ENCODE measurements around the gene DNASE2B.
"Not testable (repeated sequence)": the region's sequence is repeated elsewhere in the genome, so short reads cannot be mapped to it uniquely, and the experiment has no call there.

DNASE2B gene

DNA sequence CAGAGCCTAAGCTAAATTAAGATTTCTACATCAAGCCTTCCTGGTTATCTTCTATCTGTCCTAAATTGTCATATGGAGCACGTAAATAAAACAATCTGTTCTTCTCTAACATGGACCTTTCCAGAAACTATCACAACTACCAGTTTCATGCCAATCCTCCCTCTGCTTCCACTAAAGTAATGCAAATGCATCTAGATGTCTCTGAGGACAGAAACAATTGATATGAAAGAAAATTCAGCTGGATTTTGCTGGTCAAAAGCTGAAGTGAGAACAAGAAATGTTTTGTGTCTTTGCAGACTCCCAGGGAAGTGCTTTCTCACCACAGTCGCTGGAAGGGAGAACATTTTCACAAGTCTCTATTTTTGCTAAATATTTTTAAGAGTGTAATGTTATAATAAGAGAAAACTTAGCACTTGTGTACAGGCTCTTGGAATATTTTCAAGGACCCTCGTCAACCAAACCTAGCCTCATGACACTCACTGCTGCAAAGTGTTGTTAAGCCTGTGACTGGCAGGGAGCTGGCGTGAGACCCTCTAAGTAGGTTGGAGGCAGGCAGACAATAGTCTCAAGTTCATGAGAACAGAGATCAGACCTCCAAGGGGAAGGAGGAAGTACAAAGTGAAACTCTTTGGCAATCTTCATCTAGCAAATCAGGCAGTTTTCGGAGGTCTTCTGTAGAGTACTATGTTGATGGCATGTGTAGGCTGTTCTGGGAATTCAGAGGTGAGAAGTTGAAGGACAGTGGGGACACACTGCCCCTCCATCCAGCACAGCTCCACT lies 38.8 kb downstream of the DNASE2B start:
- Histone ChIP-seq H2BK12ac (ENCODE audit: low read length) (no peak overlapping the region), H4K8ac (ENCODE audit: low read depth, low read length) (no peak overlapping the region), H3K27me3 (ENCODE audit: insufficient read depth, low read length) (no peaks in the 10 kb centered on the region)

DNA sequence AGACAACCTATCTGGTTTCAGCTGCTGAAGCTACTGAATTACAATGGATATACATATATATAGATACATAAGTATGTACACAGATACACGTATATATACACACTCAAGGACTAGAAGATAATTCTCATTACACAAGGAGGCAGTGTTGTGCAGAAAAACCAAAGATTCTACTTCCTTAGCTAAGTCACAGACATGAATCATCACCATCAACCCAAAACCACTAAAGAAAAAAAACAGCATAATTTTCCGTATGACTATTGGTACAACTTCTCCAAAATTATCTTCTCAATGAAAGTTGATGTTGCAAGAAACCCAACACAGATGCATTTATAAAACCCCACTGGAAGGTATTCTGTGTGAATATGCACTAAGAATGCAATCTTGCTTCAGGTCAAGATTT lies 44.0 kb downstream of the DNASE2B start:
- Histone ChIP-seq H3K23ac (ENCODE audit: low read length) (no peak overlapping the region), H4K91ac (ENCODE audit: low read depth, low read length) (no peak overlapping the region), H3K9ac (ENCODE audit: low read length) (no peak overlapping the region), H3K4me1 (ENCODE audit: control insufficient read depth in 1 of 2, insufficient read depth in 2 of 2, low read length in 2 of 2) (no peaks in the 10 kb centered on the region), H2AK5ac (ENCODE audit: low read length) (no peak overlapping the region), H4K8ac (ENCODE audit: low read depth, low read length) (no peak overlapping the region), H4K12ac (ENCODE audit: low read depth, low read length) (no peak overlapping the region), H3K9me3 (ENCODE audit: insufficient read depth, low read depth, low read length) (no peaks in the 10 kb centered on the region), H3K4me3 (ENCODE audit: low read depth, low read length) (no peak overlapping the region), H2BK120ac (ENCODE audit: insufficient read depth, low read length, poor library complexity) (no peak overlapping the region), H2BK12ac (ENCODE audit: low read length) (no peak overlapping the region), H3K27ac (ENCODE audit: low read depth, low read length) (no peak overlapping the region), H3K14ac (ENCODE audit: low read length) (no peak overlapping the region), H3K36me3 (ENCODE audit: control insufficient read depth in 1 of 2, insufficient read depth in 2 of 2, low read length in 2 of 2) (no peaks in the 10 kb centered on the region), H2BK5ac (ENCODE audit: low read depth, low read length, poor library complexity) (no peak overlapping the region), H3K27me3 (ENCODE audit: insufficient read depth, low read length) (no peaks in the 10 kb centered on the region), H3K4ac (ENCODE audit: low read depth, low read length) (no peak overlapping the region), H3K79me1 (ENCODE audit: low read length) (no peaks in the 10 kb centered on the region), H3K18ac (ENCODE audit: low read length) (no peak overlapping the region), H2AFZ (ENCODE audit: insufficient read depth, low read length, poor library complexity) (no peak overlapping the region), H3K79me2 (ENCODE audit: control insufficient read depth, insufficient read depth, low read length, poor library complexity) (no peaks in the 10 kb centered on the region), H3K4me2 (ENCODE audit: low read length) (no peak overlapping the region)
- peak; percentile 37 to 87 for DNase-seq
- WGBS (ENCODE audit: extremely low coverage, insufficient coverage, insufficient read length), result no CpG with 5 or more reads among the region's 2 CpGs

More for the DNA sequence above, 38.8 kb downstream of the DNASE2B start:
- Histone ChIP-seq H3K79me2 (ENCODE audit: control insufficient read depth, insufficient read depth, low read length, poor library complexity) (no peaks in the 10 kb centered on the region), H3K27ac (ENCODE audit: low read depth, low read length) (no peak overlapping the region), H3K79me1 (ENCODE audit: low read length) (no peaks in the 10 kb centered on the region), H3K4me3 (ENCODE audit: low read depth, low read length) (no peak overlapping the region), H4K91ac (ENCODE audit: low read depth, low read length) (no peak overlapping the region), H3K4me1 (ENCODE audit: control insufficient read depth in 1 of 2, insufficient read depth in 2 of 2, low read length in 2 of 2) (no peaks in the 10 kb centered on the region), H2AK5ac (ENCODE audit: low read length) (no peak overlapping the region), H3K4me2 (ENCODE audit: low read length) (no peak overlapping the region), H2AFZ (ENCODE audit: insufficient read depth, low read length, poor library complexity) (no peak overlapping the region), H3K23ac (ENCODE audit: low read length) (no peak overlapping the region), H3K9me3 (ENCODE audit: insufficient read depth, low read depth, low read length) (no peaks in the 10 kb centered on the region), H3K9ac (ENCODE audit: low read length) (no peak overlapping the region), H3K4ac (ENCODE audit: low read depth, low read length) (no peak overlapping the region), H2BK5ac (ENCODE audit: low read depth, low read length, poor library complexity) (no peak overlapping the region), H3K36me3 (ENCODE audit: control insufficient read depth in 1 of 2, insufficient read depth in 2 of 2, low read length in 2 of 2) (no peaks in the 10 kb centered on the region), H4K12ac (ENCODE audit: low read depth, low read length) (no peak overlapping the region), H3K18ac (ENCODE audit: low read length) (no peak overlapping the region), H3K14ac (ENCODE audit: low read length) (no peak overlapping the region), H2BK120ac (ENCODE audit: insufficient read depth, low read length, poor library complexity) (no peak overlapping the region)
- no CpG with 5 or more reads among the region's 5 CpGs for WGBS (ENCODE audit: extremely low coverage, insufficient coverage, insufficient read length)
- DNase-seq, result no peak

- DNase-seq; H3K4me3 ChIP-seq (ENCODE audit: low read depth, low read length): not testable (repeated sequence)
Observed at GRCh38 chr1:84442747-84443646, 44.7 kb downstream of the DNASE2B start.

GRCh38 chr1:84448704-84449103 lies 50.4 kb downstream of the DNASE2B start:
- H3K27me3 ChIP-seq (ENCODE audit: insufficient read depth, low read length); H4K91ac ChIP-seq (ENCODE audit: low read depth, low read length); H4K8ac ChIP-seq (ENCODE audit: low read depth, low read length); H3K4me3 ChIP-seq (ENCODE audit: low read depth, low read length); H2BK5ac ChIP-seq (ENCODE audit: low read depth, low read length, poor library complexity); H3K18ac ChIP-seq (ENCODE audit: low read length); H3K4me1 ChIP-seq (ENCODE audit: control insufficient read depth in 1 of 2, insufficient read depth in 2 of 2, low read length in 2 of 2); H3K27ac ChIP-seq (ENCODE audit: low read depth, low read length); H3K9ac ChIP-seq (ENCODE audit: low read length); H3K4ac ChIP-seq (ENCODE audit: low read depth, low read length); H3K23ac ChIP-seq (ENCODE audit: low read length); H3K79me1 ChIP-seq (ENCODE audit: low read length); DNase-seq; H3K79me2 ChIP-seq (ENCODE audit: control insufficient read depth, insufficient read depth, low read length, poor library complexity); H2BK120ac ChIP-seq (ENCODE audit: insufficient read depth, low read length, poor library complexity); H4K12ac ChIP-seq (ENCODE audit: low read depth, low read length); H3K36me3 ChIP-seq (ENCODE audit: control insufficient read depth in 1 of 2, insufficient read depth in 2 of 2, low read length in 2 of 2); H3K4me2 ChIP-seq (ENCODE audit: low read length); H3K14ac ChIP-seq (ENCODE audit: low read length); H2BK12ac ChIP-seq (ENCODE audit: low read length); H2AFZ ChIP-seq (ENCODE audit: insufficient read depth, low read length, poor library complexity); H2AK5ac ChIP-seq (ENCODE audit: low read length); H3K9me3 ChIP-seq (ENCODE audit: insufficient read depth, low read depth, low read length): not testable (repeated sequence)
- no CpG with 5 or more reads among the region's 3 CpGs for WGBS (ENCODE audit: extremely low coverage, insufficient coverage, insufficient read length)

More at GRCh38 chr1:84442747-84443646, 44.7 kb downstream of the DNASE2B start:
- not testable (repeated sequence) for H4K91ac ChIP-seq (ENCODE audit: low read depth, low read length); H2AFZ ChIP-seq (ENCODE audit: insufficient read depth, low read length, poor library complexity); H3K9ac ChIP-seq (ENCODE audit: low read length); H3K18ac ChIP-seq (ENCODE audit: low read length); H2AK5ac ChIP-seq (ENCODE audit: low read length); H3K4me1 ChIP-seq (ENCODE audit: control insufficient read depth in 1 of 2, insufficient read depth in 2 of 2, low read length in 2 of 2); H3K9me3 ChIP-seq (ENCODE audit: insufficient read depth, low read depth, low read length); H3K79me2 ChIP-seq (ENCODE audit: control insufficient read depth, insufficient read depth, low read length, poor library complexity); H4K8ac ChIP-seq (ENCODE audit: low read depth, low read length); H3K27me3 ChIP-seq (ENCODE audit: insufficient read depth, low read length); H3K23ac ChIP-seq (ENCODE audit: low read length); H3K4me2 ChIP-seq (ENCODE audit: low read length); H2BK120ac ChIP-seq (ENCODE audit: insufficient read depth, low read length, poor library complexity); H3K36me3 ChIP-seq (ENCODE audit: control insufficient read depth in 1 of 2, insufficient read depth in 2 of 2, low read length in 2 of 2); H2BK12ac ChIP-seq (ENCODE audit: low read length); H4K12ac ChIP-seq (ENCODE audit: low read depth, low read length); H3K4ac ChIP-seq (ENCODE audit: low read depth, low read length); H3K79me1 ChIP-seq (ENCODE audit: low read length); H3K14ac ChIP-seq (ENCODE audit: low read length); H2BK5ac ChIP-seq (ENCODE audit: low read depth, low read length, poor library complexity); H3K27ac ChIP-seq (ENCODE audit: low read depth, low read length)
- WGBS (ENCODE audit: extremely low coverage, insufficient coverage, insufficient read length), result no CpG with 5 or more reads among the region's 7 CpGs
